Neural crest cell (in vitro differentiated cells): ENCODE data around the gene KCNIP1. TPM values are rescaled to one million over a fixed set of nuclear protein-coding genes. Genes with fewer than 3 reads are reported as not detected.

ENCODE experiments used
- DNase-seq: peaks from one replicate; pipeline ENCODE4 v3.0.0; 2021; ENCODE audit warnings: low read depth, mixed read lengths, low spot score
- H3K27ac Mint-ChIP-seq: one replicate; pipeline ENCODE4 v1.8.0; 2021; ENCODE audit warnings: mild to moderate bottlenecking, mixed read lengths; ENCODE audit not compliant: unreplicated experiment
- H3K27me3 Mint-ChIP-seq: 2 replicates; pipeline ENCODE4 v1.8.0; 2021; ENCODE audit warnings: low read depth, mild to moderate bottlenecking, mixed read lengths
- H3K36me3 Mint-ChIP-seq: 2 replicates; pipeline ENCODE4 v1.8.0; 2021; ENCODE audit warnings: low read depth, mild to moderate bottlenecking, mixed read lengths
- H3K4me1 Mint-ChIP-seq: 2 replicates; pipeline ENCODE4 v1.8.0; 2021; ENCODE audit warnings: mixed read lengths
- H3K4me3 Mint-ChIP-seq: one replicate; pipeline ENCODE4 v1.8.0; 2021; ENCODE audit warnings: mild to moderate bottlenecking, mixed read lengths
- H3K9me3 Mint-ChIP-seq: 2 replicates; pipeline ENCODE4 v1.8.0; 2021; ENCODE audit warnings: mixed read lengths
- CTCF ChIP-seq: fragments of 200-600 bp; sonication (generic); conservative IDR thresholded peaks from 2 replicates; pipeline ENCODE4 v1.5.0; 2021; ENCODE audit warnings: antibody characterized with exemption, mild to moderate bottlenecking
- total RNA-seq: library from RNA; stranded (reverse); gene quantifications from 2 replicates; pipeline ENCODE4 v1.2.1, GENCODE V29; 2021

KCNIP1 gene
- total RNA-seq, 1 donor from 2014 or later, result 0.96 TPM

- Mint-ChIP-seq H3K27ac (no peak overlapping the region), H3K9me3 (no peaks in the 10 kb centered on the region), H3K4me1 (peaks cover 6% of the 10 kb centered on the region), H3K27me3 (peaks cover 4% of the 10 kb centered on the region), H3K4me3 (no peak overlapping the region), H3K36me3 (peaks cover 3% of the 10 kb centered on the region)
- no peak for TF ChIP-seq CTCF
- no peak for DNase-seq
These were observed 215.7 kb downstream of the KCNIP1 start for GRCh38 chr5:170719551-170719950.

- H3K4me3 Mint-ChIP-seq, result no peak overlapping the region
- no peak for DNase-seq
These were observed 216.4 kb downstream of the KCNIP1 start for GRCh38 chr5:170720179-170720578.

DNA sequence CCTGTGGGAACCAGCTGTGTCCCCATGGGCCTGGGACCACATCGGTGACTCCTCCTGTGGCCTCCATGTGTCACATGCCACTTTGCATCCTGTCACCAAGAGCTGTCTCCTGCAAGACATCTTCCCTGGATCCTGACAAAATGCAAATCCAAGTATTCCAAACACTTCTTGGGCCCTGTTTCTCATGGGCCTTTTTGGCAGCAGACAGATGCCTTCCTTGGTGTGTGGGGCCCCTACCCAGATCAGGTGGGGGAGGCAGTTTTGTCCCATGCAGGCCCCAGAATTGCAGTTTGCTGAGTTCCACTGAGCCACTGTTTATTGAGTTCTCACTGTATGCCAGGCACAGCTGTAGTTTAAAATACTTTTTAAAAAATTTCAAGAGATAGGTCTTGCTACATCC lies 217.2 kb downstream of the KCNIP1 start:
- no peaks in the 10 kb centered on the region for H3K9me3 Mint-ChIP-seq

More at GRCh38 chr5:170720179-170720578, 216.4 kb downstream of the KCNIP1 start:
- Mint-ChIP-seq H3K36me3 (peaks cover 3% of the 10 kb centered on the region), H3K9me3 (no peaks in the 10 kb centered on the region), H3K4me1 (peaks cover 6% of the 10 kb centered on the region), H3K27ac (no peak overlapping the region), H3K27me3 (peaks cover 4% of the 10 kb centered on the region)
- no peak for TF ChIP-seq CTCF

DNA sequence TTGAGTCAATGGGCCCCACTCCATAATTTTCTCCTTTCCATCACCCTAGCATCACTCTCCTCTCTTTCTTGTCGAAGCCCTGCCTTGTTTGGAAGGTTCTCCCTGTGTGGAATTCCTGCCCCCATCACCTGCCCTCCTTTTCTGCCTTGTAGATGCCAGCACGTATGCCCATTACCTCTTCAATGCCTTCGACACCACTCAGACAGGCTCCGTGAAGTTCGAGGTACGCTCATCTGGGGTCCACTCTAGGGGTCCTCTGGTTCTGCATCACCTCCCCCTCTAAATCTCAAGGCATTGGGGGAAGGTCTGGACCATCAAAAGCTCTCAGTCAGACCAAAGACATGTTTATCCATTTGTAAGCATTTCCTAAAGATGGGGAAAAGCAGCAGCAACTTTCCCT lies 217.9 kb downstream of the KCNIP1 start:
- no peak for TF ChIP-seq CTCF
- H3K4me1 Mint-ChIP-seq, result no peaks in the 10 kb centered on the region
- peaks cover 3% of the 10 kb centered on the region for H3K36me3 Mint-ChIP-seq
- H3K27me3 Mint-ChIP-seq, result peaks cover 2% of the 10 kb centered on the region
- no peak for DNase-seq
- H3K9me3 Mint-ChIP-seq, result no peaks in the 10 kb centered on the region
- no peak overlapping the region for H3K27ac Mint-ChIP-seq
- no peak overlapping the region for H3K4me3 Mint-ChIP-seq

More for the DNA sequence above, 217.2 kb downstream of the KCNIP1 start:
- TF ChIP-seq CTCF, result no peak
- H3K4me3 Mint-ChIP-seq, result no peak overlapping the region
- peaks cover 3% of the 10 kb centered on the region for H3K27me3 Mint-ChIP-seq
- peaks cover 3% of the 10 kb centered on the region for H3K36me3 Mint-ChIP-seq
- H3K4me1 Mint-ChIP-seq, result peaks cover 2% of the 10 kb centered on the region
- no peak overlapping the region for H3K27ac Mint-ChIP-seq
- no peak for DNase-seq

DNA sequence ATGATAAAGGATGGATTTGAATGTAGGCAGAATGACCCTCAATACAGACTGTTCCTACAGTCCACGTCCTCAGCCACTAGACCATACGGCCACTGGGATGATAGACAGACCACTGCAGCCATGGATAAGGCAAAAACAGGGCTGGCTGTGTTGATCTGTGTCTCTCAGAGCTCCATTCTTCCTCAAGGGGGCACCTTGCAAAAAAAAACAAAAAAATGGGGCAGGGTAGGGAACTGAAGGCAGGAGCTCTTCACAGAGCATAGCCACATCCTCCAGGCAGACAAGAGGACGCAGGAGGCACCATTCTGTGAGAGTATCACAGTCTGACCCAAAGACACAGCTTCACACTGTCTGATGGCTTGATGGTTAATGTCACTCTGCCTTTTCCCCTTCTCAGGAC lies 218.5 kb downstream of the KCNIP1 start:
- H3K27ac Mint-ChIP-seq, result no peak overlapping the region
- H3K4me1 Mint-ChIP-seq, result no peaks in the 10 kb centered on the region
- H3K9me3 Mint-ChIP-seq, result no peaks in the 10 kb centered on the region
- peaks cover 6% of the 10 kb centered on the region for H3K27me3 Mint-ChIP-seq
- H3K4me3 Mint-ChIP-seq, result no peak overlapping the region
- DNase-seq, result no peak
- H3K36me3 Mint-ChIP-seq, result peaks cover 3% of the 10 kb centered on the region
- no peak for TF ChIP-seq CTCF

GRCh38 chr5:170731052-170731451 lies 227.2 kb downstream of the KCNIP1 start:
- no peak for DNase-seq
- Mint-ChIP-seq H3K36me3 (peaks cover 6% of the 10 kb centered on the region), H3K4me1 (no peaks in the 10 kb centered on the region), H3K9me3 (peaks cover 9% of the 10 kb centered on the region), H3K27ac (no peak overlapping the region), H3K27me3 (peaks cover 30% of the 10 kb centered on the region), H3K4me3 (no peak overlapping the region)
- TF ChIP-seq CTCF, result no peak
